NCI-H146 (cell line): ENCODE results near the gene C9orf40.

ENCODE experiments used
- DNase-seq: peaks from one replicate; lab custom pipeline; 2025; lab: John Stamatoyannopoulos, UW

Gene C9orf40

DNA sequence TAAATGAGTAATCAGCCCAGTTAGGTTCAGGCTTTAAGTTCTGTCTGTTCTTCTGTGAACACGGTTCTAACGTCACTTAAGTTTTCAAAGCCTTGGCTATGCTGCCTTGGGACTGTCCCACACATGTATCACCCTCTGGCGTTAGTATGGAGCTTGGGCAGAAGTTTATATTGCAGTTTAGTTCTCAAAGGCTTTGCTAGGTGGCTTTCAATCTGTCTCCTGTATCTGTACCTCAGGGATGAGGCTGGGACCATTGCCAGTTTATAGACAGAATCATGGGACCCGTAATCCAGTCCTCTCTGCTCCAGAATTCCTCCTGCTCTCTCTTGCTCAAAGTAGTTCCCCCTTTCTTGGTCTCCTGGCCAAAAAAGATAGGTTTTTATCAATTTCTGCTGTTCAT is 12.1 kb downstream of the C9orf40 start:
- DNase-seq = no peak

DNA sequence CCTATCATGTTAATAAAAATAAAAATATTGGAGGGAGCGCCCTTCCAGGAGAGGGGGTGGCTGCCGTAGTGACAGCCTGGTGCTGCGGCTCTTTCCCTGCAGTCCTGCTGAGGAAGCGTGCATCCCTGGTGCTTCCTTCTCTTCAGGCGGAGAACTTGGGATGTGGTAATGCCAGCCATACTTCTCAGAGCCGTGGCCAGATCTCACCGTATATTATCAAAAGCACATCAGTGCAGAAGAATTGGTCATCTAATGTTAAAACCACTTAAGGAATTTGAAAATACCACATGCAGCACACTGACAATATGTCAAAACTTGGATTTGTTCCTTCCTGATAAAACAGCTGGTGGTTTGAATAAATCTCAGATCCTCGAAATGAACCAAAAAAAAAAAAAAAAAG is 17.7 kb downstream of the C9orf40 start:
- DNase-seq = no peak

DNA sequence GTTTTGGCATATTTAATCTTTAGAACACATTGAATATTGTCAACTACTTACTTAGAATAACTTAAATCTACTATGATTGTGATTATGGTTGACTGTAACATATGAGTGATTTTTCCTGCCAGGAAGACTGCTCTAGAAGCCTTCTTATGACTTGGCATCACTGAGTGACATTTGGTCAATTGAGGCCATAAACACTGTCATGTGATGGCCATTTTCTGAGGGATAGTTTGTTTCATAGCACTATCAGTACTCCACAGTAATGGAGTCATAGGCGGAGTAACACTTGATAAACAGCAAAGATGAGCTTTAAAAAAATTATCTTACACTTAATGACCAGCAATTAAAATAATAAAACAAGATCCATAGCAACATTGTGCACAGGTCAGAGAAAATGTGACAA is 31.0 kb downstream of the C9orf40 start:
- no peak for DNase-seq

DNA sequence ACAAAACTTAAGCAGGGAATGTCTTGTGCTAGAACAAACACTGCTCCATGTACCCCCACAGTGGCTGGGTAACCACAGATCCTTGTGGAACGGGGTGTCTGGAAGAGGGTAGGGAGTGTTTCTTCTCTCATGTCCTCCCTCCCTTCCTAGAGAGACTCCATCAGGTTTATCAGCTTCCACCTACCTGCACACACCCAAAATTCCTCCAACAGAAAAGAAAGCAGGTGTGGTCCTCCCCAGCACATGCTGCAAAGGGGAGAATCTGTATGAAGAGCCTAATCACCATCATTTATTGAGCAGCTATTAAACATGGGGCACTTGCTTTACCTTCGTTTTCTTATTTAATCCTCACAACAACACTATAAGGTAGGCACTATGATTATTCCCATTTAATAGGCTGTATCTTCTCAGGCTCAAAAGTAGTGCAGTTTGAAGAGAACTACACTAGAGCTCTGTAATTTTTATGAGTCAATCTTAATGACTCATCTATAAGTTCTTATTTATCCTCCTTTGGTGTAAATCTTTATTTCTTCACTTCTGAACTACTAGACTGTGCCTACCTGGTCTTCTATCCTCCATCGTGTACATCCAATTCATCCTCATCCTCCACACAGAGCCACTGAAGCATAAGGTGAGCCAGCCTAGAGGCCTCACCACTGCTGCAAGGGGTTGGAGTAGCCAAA is 31.6 kb downstream of the C9orf40 start:
- DNase-seq = no peak

DNA sequence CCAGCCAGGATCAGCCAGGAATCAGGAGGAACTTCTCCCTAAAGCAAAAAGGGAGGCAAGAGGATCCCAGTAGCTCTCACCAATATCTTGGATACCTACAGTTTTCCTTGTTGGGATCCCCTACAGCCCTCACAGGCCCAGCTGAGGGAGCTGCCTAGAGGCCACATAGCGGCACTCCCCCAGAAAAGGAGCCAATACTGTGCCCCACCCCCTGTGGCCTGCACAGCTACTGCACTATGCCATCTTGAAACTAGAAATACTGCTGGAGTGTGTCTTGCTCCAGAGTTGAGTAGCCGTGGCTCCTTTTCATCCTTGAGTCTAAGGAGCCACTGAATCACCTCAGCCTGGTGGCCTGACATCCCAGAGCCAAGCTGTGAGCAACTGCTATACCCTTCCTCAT is 42.7 kb downstream of the C9orf40 start:
- no peak for DNase-seq

DNA sequence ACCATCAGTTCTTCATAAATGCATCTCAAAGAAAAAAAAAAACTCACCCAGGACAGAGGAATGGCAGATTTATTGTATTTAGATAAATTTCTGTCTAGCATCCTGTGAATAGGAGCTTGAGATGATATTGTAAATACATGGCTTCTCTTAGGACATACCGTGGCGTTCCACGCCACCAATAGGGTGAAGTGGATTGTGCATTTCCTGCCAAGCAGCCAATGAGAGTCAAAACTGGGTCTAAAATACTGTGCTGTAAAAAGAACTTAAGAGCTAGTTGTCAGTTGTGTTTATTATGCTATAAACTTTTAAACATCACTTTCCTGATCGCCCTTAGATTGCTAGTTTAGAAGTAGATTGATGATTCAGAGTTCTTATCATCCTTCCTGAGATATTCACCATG is 44.0 kb downstream of the C9orf40 start:
- no peak for DNase-seq

DNA sequence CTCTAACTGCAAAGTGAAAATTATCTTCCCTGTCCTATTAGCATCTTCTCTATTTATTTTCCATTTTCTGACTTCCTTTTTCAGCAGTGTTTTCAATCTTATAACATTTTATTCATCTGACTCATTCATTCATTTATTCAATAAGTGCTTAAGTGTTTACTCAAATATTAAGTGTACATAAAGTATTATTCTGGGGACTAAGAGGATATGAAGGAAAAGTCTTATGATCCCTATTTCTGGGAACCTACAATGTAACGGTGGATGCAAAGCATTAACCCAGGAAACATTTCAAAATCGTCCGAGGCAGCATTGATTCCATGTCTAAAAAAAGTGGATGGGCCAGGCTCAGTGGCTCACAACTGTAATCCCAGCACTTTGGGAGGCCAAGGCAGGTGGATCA is 45.6 kb downstream of the C9orf40 start:
- DNase-seq = no peak

DNA sequence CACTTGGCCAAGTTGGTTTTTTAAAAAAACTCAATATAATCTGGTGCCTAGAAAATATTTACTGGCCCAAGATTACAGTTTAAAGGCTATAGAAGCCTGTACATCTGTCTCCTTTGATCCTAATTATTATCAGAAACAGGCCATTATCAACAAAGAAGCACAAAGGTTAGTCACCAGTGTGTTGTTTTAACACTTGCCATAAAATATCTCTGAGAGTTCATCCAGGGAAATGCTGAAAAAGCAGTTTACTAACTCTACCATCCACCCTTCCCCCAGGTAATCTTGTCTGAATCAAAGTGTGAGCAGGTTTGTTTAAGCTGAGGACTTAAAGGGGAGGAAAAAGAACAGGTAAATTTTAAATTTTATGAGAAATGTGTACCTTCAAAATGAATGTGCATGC is 51.7 kb downstream of the C9orf40 start:
- DNase-seq = no peak
